ENCODE measurements around the gene COX7A2. TPM values are rescaled to one million over a fixed set of nuclear protein-coding genes. Genes with fewer than 3 reads are reported as not detected.

Gene COX7A2
- total and polyA plus RNA-seq, 10 of the 15 experiments (the other 5 are each of a cell fraction or from before 2014, with no cell fraction given), result 199 to 1,834 (median 576) TPM

- no peaks in the 10 kb centered on the region for H3K79me2 ChIP-seq (ENCODE audit: control insufficient read depth, insufficient read depth, low read length)
- no peaks in the 10 kb centered on the region for H3K4me1 ChIP-seq (ENCODE audit: control insufficient read depth, insufficient read depth, low read length)
- DNase-seq (ENCODE audit: low read depth, low spot score), result no peak
- no peak overlapping the region for H2AFZ ChIP-seq (ENCODE audit: control insufficient read depth, low read depth, low read length)
- H3K27ac ChIP-seq (ENCODE audit: control insufficient read depth, insufficient read depth), result no peak overlapping the region
- intact Hi-C loops (cut with micrococcal nuclease; ENCODE audit: unreplicated experiment), result no loop called here
- H3K36me3 ChIP-seq (ENCODE audit: control insufficient read depth in 2 of 2, insufficient read depth in 2 of 2, low read length in 1 of 2), result no peaks in the 10 kb centered on the region
- RAD21 ChIA-PET (ENCODE audit: unreplicated experiment), result interaction anchor here (0.6 kb wide), 1 partner anchor 84 kb away, joined by 3 read pairs; no protein-coding TSS in a partner anchor
- POLR2A ChIA-PET, result no interaction called here
- BruUV-seq (replicated peaks), result no TSS peak
- H3K4me3 ChIP-seq, result no peak overlapping the region
- no peak for ATAC-seq
- in situ Hi-C loops (cut with MboI), result no loop called here
- no peak overlapping the region for H3K4me2 ChIP-seq (ENCODE audit: control insufficient read depth, insufficient read depth)
- TF ChIP-seq CTCF (IDR thresholded peaks at IDR 0.05 in 2 of 3, conservative IDR thresholded peaks at IDR 0.05 in 1 of 3; ENCODE audit: control insufficient read depth in 2 of 3, extremely low read depth in 1 of 3, insufficient read depth in 1 of 3, low read depth in 3 of 3, low read length in 3 of 3), result no peak
- no peak for TF ChIP-seq BCL3 (IDR thresholded peaks at IDR 0.05; ENCODE audit: borderline replicate concordance, insufficient read depth, low read depth, low read length, poor library complexity, severe bottlenecking)
- TF ChIP-seq MAX (IDR thresholded peaks at IDR 0.05; ENCODE audit: low read depth, low read length), result no peak
- TF ChIP-seq ZNF592 (IDR thresholded peaks at IDR 0.05), result no peak
- no peak for TF ChIP-seq POU2F2 (IDR thresholded peaks at IDR 0.05; ENCODE audit: borderline replicate concordance, low read depth, low read length)
- FAIRE-seq, result no peak
- H3K27me3 ChIP-seq (replicated peaks in 1 of 2; ENCODE audit: control insufficient read depth in 2 of 2, insufficient read depth in 2 of 2, low read length in 1 of 2), result no peaks in the 10 kb centered on the region
- H3K9ac ChIP-seq (ENCODE audit: control insufficient read depth, insufficient read depth, low read length), result no peak overlapping the region
- SMC1A ChIA-PET (ENCODE audit: uncharacterized antibody, unreplicated experiment), result no interaction called here
- no peaks in the 10 kb centered on the region for H3K9me3 ChIP-seq (replicated peaks; ENCODE audit: control insufficient read depth, insufficient read depth, low read length)
- CTCF ChIA-PET, result no interaction called here
- WGBS (ENCODE audit: insufficient coverage, insufficient replicate concordance, low lambda C conversion rate, missing lambda C conversion rate), result 15% methylated on average over 3 of the region's 3 CpGs
- no peaks in the 10 kb centered on the region for H4K20me1 ChIP-seq (ENCODE audit: control insufficient read depth, insufficient read depth)
Observed at GRCh38 chr6:75188221-75188925, 55.2 kb downstream of the COX7A2 start.

Measured in GM12878 (cell line).